AG04450 (cell line): ENCODE data around the gene PI4KA. TPM values are rescaled to one million over a fixed set of nuclear protein-coding genes. Genes with fewer than 3 reads are reported as not detected.
"Not testable (repeated sequence)": the region's sequence is repeated elsewhere in the genome, so short reads cannot be mapped to it uniquely, and the experiment has no call there.

Experiments
- CTCF ChIA-PET: fragments of 300-600, 350-600 bp; formaldehyde crosslinking; extraction: SDS; loops from one replicate; lab custom pipeline; 2022; ENCODE audit warnings: antibody characterized with exemption, inconsistent platforms; lab: Charles Lee
- POLR2A ChIA-PET: fragments of 350-600 bp; formaldehyde crosslinking; extraction: SDS; loops from one replicate; lab custom pipeline; 2021; ENCODE audit warnings: antibody characterized with exemption, inconsistent platforms; lab: Yijun Ruan, JAX
- DNase-seq: peaks from one replicate; pipeline ENCODE4 v3.0.0-alpha.2; 2011; ENCODE audit warnings: low read depth, low spot score
- H3K27ac ChIP-seq: one replicate; pipeline ENCODE4 v1.5.1; 2012; ENCODE audit warnings: low read depth, low read length, control low read depth
- H3K27me3 ChIP-seq: one replicate; pipeline ENCODE4 v1.6.0; 2012; ENCODE audit warnings: low read length; ENCODE audit not compliant: control insufficient read depth, insufficient read depth
- H3K4me3 ChIP-seq: 2 replicates; pipeline ENCODE4 v1.5.1; 2011; ENCODE audit warnings: mild to moderate bottlenecking, low read depth, low read length, control low read depth
- H3K9me3 ChIP-seq: 2 replicates; pipeline ENCODE4 v1.5.1; 2012; ENCODE audit warnings: low read length; ENCODE audit not compliant: control insufficient read depth, insufficient read depth
- CTCF ChIP-seq: IDR thresholded peaks from 2 replicates; pipeline ENCODE4 v1.5.1; 2011; ENCODE audit warnings: low read depth, low read length, control low read depth, inconsistent platforms
- polyA plus RNA-seq: library from polyadenylated mRNA; depleted of rRNA; stranded (reverse); fragments of >200 nt; gene quantifications from 2 replicates; pipeline ENCODE4 v1.2.3, GENCODE V29; 2011

PI4KA gene
- polyA plus RNA-seq, 1 experiment, result 27.5 TPM

- H3K9me3 ChIP-seq, result no peaks in the 10 kb centered on the region
- CTCF ChIA-PET, result no interaction called here
- H3K27ac ChIP-seq, result no peak overlapping the region
- H3K4me3 ChIP-seq, result no peak overlapping the region
- no peak for DNase-seq
- H3K27me3 ChIP-seq, result no peaks in the 10 kb centered on the region
- POLR2A ChIA-PET, result no interaction called here
- TF ChIP-seq CTCF, result no peak
Measured at GRCh38 chr22:20823264-20823663, 35.3 kb downstream of the PI4KA start.

- DNase-seq, result no peak
- no peak for TF ChIP-seq CTCF
- no peaks in the 10 kb centered on the region for H3K27me3 ChIP-seq
- ChIA-PET POLR2A (interaction anchor here (0.6 kb wide), 1 partner anchor 280 kb away, joined by 7 read pairs; no protein-coding TSS in a partner anchor), CTCF (interaction anchor here (0.6 to 1.1 kb wide), 3 partner anchors 13 to 15 kb away, joined by 3 to 4 read pairs (median 4); no protein-coding TSS in a partner anchor)
- no peaks in the 10 kb centered on the region for H3K9me3 ChIP-seq
- H3K4me3 ChIP-seq, result no peak overlapping the region
- no peak overlapping the region for H3K27ac ChIP-seq
Measured at GRCh38 chr22:20822240-20822639, 36.4 kb downstream of the PI4KA start.

DNA sequence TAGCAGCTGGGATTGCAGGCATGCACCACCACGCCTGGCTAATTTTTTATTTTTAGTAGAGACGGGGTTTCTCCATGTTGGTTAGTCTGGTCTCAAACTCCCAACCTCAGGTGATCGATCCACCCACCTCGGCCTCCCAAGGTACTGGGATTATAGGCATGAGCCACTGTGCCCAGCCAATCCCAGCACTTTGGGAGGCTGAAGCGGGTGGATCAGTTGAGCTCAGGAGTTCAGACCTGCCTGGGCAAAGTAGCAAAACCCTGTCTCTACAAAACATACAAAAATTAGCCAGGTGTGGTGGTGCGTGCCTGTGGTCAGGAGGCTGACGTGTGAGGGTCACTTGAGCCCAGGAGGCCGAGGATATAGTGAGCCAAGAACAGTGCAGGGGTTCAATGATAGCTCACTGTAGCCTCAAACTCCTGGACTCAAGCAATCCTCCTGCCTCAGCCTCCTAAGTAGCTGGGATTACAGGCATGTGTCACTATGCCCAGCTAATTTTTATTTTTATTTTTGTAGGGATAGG lies 36.8 kb downstream of the PI4KA start:
- ChIA-PET CTCF (interaction anchor here (0.6 to 1.4 kb wide), 3 partner anchors 13 to 18 kb away, joined by 3 to 4 read pairs (median 4); no protein-coding TSS in a partner anchor), POLR2A (interaction anchor here (0.6 kb wide), 1 partner anchor 280 kb away, joined by 7 read pairs; no protein-coding TSS in a partner anchor)
- H3K9me3 ChIP-seq, H3K4me3 ChIP-seq, H3K27ac ChIP-seq, H3K27me3 ChIP-seq, DNase-seq: not testable (repeated sequence)

DNA sequence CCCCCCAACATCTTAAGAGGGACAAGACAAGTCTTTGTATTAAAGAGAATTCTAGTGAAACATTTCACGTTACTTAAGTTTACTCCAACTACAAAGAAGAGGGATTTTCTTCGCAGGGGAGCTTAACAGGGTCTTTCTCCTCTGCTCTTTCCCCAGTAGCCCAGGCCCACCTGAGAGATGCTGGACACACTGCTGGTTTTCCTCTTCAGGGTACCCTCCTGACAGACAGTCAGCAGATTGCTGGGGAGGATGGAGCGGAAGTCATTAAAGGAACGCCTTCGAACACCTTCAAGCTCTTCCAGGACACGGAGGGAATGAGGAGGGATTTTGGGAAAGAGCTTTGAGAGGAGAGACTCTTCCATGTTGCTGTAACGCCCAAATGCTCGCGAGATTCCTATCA lies 39.1 kb downstream of the PI4KA start:
- H3K4me3 ChIP-seq, result no peak overlapping the region
- H3K9me3 ChIP-seq, result no peaks in the 10 kb centered on the region
- no peaks in the 10 kb centered on the region for H3K27me3 ChIP-seq
- no peak overlapping the region for H3K27ac ChIP-seq
- CTCF ChIA-PET, result no interaction called here
- DNase-seq, result no peak
- no peak for TF ChIP-seq CTCF
- POLR2A ChIA-PET, result interaction anchor here (0.6 kb wide), 1 partner anchor 49 kb away, joined by 4 read pairs; no protein-coding TSS in a partner anchor

DNA sequence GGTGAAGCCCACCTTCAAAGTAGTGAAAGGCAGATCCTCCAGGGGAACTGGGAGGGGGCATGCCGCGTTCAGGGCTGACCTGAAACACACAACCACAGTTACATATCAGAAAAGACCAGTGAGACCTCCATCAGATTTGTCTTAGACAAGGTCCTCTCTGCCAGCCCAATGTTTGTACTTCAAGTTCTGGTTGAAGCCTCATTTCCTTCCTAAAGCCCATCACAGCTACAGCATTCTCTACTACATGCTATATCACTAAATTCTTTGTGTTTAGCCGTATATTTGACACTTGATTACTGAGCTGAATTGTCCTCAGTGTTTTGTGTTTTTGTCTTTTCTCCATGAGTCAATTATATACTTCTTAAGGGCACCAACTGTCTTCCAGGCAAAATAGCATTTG lies 40.1 kb downstream of the PI4KA start:
- Histone ChIP-seq H3K4me3 (no peak overlapping the region), H3K9me3 (no peaks in the 10 kb centered on the region), H3K27ac (no peak overlapping the region), H3K27me3 (no peaks in the 10 kb centered on the region)
- no peak for DNase-seq
- TF ChIP-seq CTCF, result no peak
- POLR2A ChIA-PET, result no interaction called here
- CTCF ChIA-PET, result no interaction called here
